IPS-18a (cell line): ENCODE results near the gene CWH43.
"Not testable (repeated sequence)": the region's sequence is repeated elsewhere in the genome, so short reads cannot be mapped to it uniquely, and the experiment has no call there.

Source experiments
- H3K27ac ChIP-seq: one replicate; pipeline ENCODE4 v1.5.1; 2013; ENCODE audit warnings: low read length
- H3K27me3 ChIP-seq: one replicate; pipeline ENCODE4 v1.6.1; 2013; ENCODE audit warnings: mild to moderate bottlenecking, low read length; ENCODE audit not compliant: control insufficient read depth, insufficient read depth
- H3K36me3 ChIP-seq: one replicate; pipeline ENCODE4 v1.6.1; 2013; ENCODE audit warnings: low read depth, low read length; ENCODE audit not compliant: control insufficient read depth
- H3K4me1 ChIP-seq: one replicate; pipeline ENCODE4 v1.6.1; 2013; ENCODE audit warnings: low read depth, low read length; ENCODE audit not compliant: control insufficient read depth
- H3K4me3 ChIP-seq: one replicate; pipeline ENCODE4 v1.5.1; 2013; ENCODE audit warnings: low read length
- H3K9ac ChIP-seq: one replicate; pipeline ENCODE4 v1.6.1; 2013; ENCODE audit warnings: mild to moderate bottlenecking, low read length, moderate library complexity
- H3K9me3 ChIP-seq: one replicate; pipeline ENCODE4 v1.6.1; 2013; ENCODE audit warnings: low read depth, low read length; ENCODE audit not compliant: control insufficient read depth

The CWH43 gene

DNA sequence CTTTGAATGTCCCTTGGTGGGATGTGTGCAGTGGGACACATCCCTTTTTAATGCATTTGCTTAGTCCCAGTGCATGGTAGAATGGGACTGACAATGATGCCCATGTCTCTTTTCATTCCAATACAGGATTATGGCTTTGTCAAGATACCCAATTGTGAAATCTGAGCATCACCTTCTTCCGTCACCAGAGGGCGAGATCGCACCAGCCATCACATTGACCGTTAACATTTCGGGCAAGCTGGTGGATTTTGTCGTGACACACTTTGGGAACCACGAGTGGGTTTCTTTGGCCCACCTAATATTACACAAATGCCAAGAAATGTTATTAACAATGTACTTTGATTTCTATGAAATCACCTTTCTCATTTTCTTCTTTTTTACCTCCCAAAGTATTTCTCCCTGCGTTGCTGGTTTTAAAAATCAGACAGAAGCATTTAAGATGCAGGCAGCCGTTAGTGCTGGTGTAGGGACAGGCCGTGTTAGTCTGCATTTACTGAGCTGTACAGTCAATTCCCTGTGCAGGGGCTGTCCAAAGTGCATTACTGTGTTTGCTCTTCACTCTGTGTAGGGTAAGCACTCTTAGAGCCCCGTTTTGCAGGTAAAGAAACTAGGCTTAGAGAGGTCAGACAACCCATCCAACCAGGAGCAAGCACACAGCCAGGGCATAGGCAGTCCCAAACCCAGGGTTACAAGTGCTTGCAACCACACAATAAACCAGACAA lies 46.5 kb downstream of the CWH43 start:
- Histone ChIP-seq H3K4me3 (no peak overlapping the region), H3K27ac (no peak overlapping the region), H3K9me3 (peaks cover 80% of the 10 kb centered on the region), H3K4me1 (no peaks in the 10 kb centered on the region), H3K9ac (no peak overlapping the region), H3K27me3 (no peaks in the 10 kb centered on the region), H3K36me3 (no peaks in the 10 kb centered on the region)

- Histone ChIP-seq H3K9me3 (peaks cover 63% of the 10 kb centered on the region), H3K9ac (no peak overlapping the region), H3K27ac (no peak overlapping the region), H3K36me3 (no peaks in the 10 kb centered on the region), H3K27me3 (no peaks in the 10 kb centered on the region), H3K4me1 (no peaks in the 10 kb centered on the region), H3K4me3 (no peak overlapping the region)
Observed at GRCh38 chr4:49036528-49036927, 50.5 kb downstream of the CWH43 start.

- no peak overlapping the region for H3K4me3 ChIP-seq
- no peaks in the 10 kb centered on the region for H3K27me3 ChIP-seq
- no peaks in the 10 kb centered on the region for H3K4me1 ChIP-seq
- H3K27ac ChIP-seq = no peak overlapping the region
- H3K36me3 ChIP-seq = no peaks in the 10 kb centered on the region
- peaks cover 57% of the 10 kb centered on the region for H3K9me3 ChIP-seq
- no peak overlapping the region for H3K9ac ChIP-seq
Observed at GRCh38 chr4:49044270-49044669, 58.2 kb downstream of the CWH43 start.

DNA sequence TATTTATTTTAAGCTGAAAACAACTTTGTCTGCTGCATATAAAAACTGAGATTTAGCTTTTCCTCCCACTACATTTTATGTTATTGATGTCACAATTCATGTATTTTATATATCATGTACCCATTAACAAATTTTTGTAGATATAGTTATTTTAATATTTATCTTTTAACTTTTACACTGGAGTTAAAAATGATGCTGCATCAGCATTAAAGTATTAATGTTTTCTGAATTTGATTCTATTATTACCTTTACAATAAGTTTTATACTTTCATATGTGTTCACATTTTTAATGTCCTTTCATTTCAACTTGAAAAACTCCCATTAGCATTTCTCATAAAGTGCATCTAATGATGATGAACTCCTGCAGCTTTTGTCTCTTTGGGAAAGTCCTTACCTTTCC lies 72.2 kb downstream of the CWH43 start:
- H3K36me3 ChIP-seq = no peaks in the 10 kb centered on the region
- H3K27ac ChIP-seq = no peak overlapping the region
- no peaks in the 10 kb centered on the region for H3K27me3 ChIP-seq
- no peak overlapping the region for H3K9ac ChIP-seq
- H3K4me1 ChIP-seq = no peaks in the 10 kb centered on the region
- no peak overlapping the region for H3K4me3 ChIP-seq
- H3K9me3 ChIP-seq = peaks cover 67% of the 10 kb centered on the region

- peaks cover 71% of the 10 kb centered on the region for H3K9me3 ChIP-seq
- H3K36me3 ChIP-seq = no peaks in the 10 kb centered on the region
- H3K9ac ChIP-seq = no peak overlapping the region
- no peaks in the 10 kb centered on the region for H3K27me3 ChIP-seq
- H3K27ac ChIP-seq = no peak overlapping the region
- no peak overlapping the region for H3K4me3 ChIP-seq
- H3K4me1 ChIP-seq = no peaks in the 10 kb centered on the region
Observed at GRCh38 chr4:49063670-49064069, 77.6 kb downstream of the CWH43 start.

DNA sequence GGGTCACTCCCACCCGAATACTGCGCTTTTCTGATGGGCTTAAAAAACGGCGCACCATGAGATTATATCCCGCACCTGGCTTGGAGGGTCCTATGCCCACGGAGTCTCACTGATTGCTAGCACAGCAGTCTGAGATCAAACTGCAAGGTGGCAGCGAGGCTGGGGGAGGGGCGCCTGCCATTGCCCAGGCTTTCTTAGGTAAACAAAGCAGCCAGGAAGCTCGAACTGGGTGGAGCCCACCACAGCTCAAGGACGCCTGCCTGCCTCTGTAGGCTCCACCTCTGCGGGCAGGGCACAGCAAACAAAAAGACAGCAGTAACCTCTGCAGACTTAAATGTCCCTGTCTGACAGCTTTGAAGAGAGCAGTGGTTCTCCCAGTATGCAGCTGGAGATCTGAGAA lies 86.1 kb downstream of the CWH43 start:
- not testable (repeated sequence) for H3K4me3 ChIP-seq, H3K9ac ChIP-seq

DNA sequence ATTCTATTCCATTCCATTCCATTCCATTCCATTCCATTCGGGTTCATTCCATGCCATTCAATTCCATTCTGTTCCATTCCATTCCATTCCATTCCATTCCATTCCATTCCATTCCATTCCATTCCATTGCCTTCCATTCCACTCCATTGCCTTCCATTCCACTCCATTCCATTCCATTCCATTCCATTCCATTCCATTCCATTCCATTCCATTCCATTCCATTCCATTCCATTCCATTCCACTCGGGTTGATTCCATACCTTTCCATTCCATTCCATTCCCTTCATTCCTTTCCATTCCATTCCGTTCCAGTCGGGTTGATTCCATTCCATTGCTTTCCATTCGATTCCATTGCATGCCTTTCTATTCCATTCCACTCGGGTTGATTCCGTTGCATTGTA lies 105.8 kb downstream of the CWH43 start:
- not testable (repeated sequence) for H3K27ac ChIP-seq, H3K36me3 ChIP-seq, H3K9ac ChIP-seq, H3K27me3 ChIP-seq, H3K4me1 ChIP-seq, H3K4me3 ChIP-seq
- peaks cover 69% of the 10 kb centered on the region for H3K9me3 ChIP-seq

More for the DNA sequence above, 86.1 kb downstream of the CWH43 start:
- H3K9me3 ChIP-seq, H3K4me1 ChIP-seq, H3K27ac ChIP-seq, H3K36me3 ChIP-seq, H3K27me3 ChIP-seq: not testable (repeated sequence)

DNA sequence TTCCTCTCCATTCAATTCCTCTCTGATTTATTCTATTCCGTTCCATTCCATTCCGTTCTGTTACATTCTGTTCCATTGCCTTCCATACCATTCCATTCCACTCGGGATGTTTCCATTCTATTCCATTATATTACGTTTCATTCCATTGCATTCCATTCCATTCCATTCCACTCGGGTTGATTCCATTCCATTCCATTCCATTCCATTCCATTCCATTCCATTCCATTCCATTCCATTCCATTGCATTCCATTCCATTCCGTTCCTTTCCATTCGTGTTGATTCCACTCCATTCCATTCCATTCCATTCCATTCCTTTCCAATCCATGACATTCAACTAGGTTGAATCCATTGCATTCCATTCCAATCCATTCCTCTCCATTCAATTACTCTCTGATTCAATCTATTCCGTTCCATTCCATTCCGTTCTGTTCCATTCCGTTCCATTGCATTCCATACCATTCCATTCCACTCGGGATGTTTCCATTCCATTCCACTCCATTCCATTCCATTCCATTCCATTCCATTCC lies 106.6 kb downstream of the CWH43 start:
- not testable (repeated sequence) for H3K27me3 ChIP-seq, H3K9ac ChIP-seq, H3K27ac ChIP-seq, H3K36me3 ChIP-seq, H3K4me3 ChIP-seq, H3K4me1 ChIP-seq
- H3K9me3 ChIP-seq = peaks cover 69% of the 10 kb centered on the region

DNA sequence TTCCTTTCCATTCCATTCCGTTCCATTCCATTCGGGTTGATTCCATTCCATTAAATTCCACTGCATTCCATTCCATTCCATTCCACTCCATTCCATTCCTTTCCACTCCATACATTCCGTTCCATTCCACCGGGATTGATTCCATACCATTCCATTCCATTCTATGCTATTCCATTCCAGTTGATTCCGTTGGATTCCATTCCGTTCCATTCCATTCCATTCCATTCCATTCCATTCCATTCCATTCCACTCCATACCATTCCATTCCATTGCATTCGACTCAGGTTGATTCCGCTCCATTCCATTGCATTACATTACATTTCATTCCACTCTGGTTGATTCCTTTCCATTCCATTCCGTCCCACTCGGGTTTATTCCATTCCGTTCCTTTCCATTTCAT lies 110.1 kb downstream of the CWH43 start:
- not testable (repeated sequence) for H3K27me3 ChIP-seq, H3K9ac ChIP-seq, H3K36me3 ChIP-seq, H3K27ac ChIP-seq, H3K4me3 ChIP-seq, H3K4me1 ChIP-seq
- peaks cover 60% of the 10 kb centered on the region for H3K9me3 ChIP-seq

- peaks cover 56% of the 10 kb centered on the region for H3K9me3 ChIP-seq
- H3K9ac ChIP-seq, H3K27me3 ChIP-seq, H3K36me3 ChIP-seq, H3K4me1 ChIP-seq, H3K27ac ChIP-seq, H3K4me3 ChIP-seq: not testable (repeated sequence)
Observed at GRCh38 chr4:49096627-49097026, 110.6 kb downstream of the CWH43 start.

DNA sequence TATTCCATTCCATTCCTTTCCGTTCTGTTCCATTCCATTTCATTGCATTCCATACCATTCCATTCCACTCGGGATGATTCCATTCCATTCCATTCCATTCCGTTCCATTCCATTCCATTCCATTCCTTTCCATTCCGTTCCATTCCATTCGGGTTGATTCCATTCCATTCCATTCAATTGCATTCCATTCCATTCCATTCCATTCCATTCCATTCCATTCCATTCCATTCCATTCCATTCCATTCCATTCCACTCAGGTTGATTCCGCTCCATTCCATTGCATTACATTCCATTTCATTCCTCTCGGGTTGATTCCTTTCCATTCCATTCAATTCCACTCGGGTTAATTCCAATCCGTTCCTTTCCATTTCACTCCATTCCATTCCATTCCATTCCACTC lies 111.0 kb downstream of the CWH43 start:
- not testable (repeated sequence) for H3K9ac ChIP-seq, H3K36me3 ChIP-seq, H3K4me3 ChIP-seq, H3K4me1 ChIP-seq, H3K27me3 ChIP-seq, H3K27ac ChIP-seq
- H3K9me3 ChIP-seq = peaks cover 51% of the 10 kb centered on the region

DNA sequence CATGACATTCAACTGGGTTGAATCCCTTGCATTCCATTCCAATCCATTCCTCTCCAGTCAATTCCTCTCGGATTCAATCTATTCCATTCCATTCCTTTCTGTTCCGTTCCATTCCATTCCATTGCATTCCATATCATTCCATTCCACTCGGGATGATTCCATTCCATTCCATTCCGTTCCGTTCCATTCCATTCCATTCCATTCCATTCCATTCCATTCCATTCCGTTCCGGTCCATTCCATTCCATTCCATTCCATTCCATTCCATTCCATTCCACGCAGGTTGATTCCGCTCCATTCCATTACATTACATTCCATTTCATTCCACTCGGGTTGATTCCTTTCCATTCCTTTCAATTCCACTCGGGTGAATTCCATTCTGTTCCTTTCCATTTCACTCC lies 111.4 kb downstream of the CWH43 start:
- H3K9ac ChIP-seq, H3K27ac ChIP-seq, H3K27me3 ChIP-seq, H3K4me1 ChIP-seq, H3K36me3 ChIP-seq, H3K4me3 ChIP-seq: not testable (repeated sequence)
- peaks cover 50% of the 10 kb centered on the region for H3K9me3 ChIP-seq
